GM18511 (cell line): ENCODE measurements around the gene FATE1.
"Not testable (repeated sequence)": the region's sequence is repeated elsewhere in the genome, so short reads cannot be mapped to it uniquely, and the experiment has no call there.

Experiments
- ATAC-seq: cut with Tn5 transposase; IDR thresholded peaks from one replicate; pipeline ENCODE4 v1.9.1; 2021; ENCODE audit warnings: mild to moderate bottlenecking, moderate library complexity; ENCODE audit not compliant: unreplicated experiment

FATE1 gene, protein sequence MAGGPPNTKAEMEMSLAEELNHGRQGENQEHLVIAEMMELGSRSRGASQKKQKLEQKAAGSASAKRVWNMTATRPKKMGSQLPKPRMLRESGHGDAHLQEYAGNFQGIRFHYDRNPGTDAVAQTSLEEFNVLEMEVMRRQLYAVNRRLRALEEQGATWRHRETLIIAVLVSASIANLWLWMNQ

DNA sequence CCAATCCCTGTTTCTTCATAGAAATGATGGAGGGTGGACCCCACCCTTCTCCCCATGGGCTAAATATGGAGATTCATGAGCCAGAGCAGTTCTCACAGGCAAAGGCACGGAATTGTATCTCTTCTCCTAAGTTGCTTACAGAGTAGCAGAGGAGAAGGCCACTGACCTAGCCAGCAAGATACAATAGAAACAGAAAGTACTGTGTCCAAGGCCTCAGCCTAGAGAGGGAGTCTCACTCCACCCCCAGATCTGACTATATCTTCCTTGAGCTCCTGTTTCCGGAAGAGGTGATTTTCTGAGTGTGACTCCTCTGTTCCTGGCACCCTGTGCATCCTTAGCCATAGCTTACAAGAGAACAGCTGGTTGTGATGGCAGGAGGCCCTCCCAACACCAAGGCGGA lies at the start of gene FATE1:
Gene FATE1 (plus strand): TSS at position 284 of the 400 bp plus-strand sequence. CDS start 85 bp downstream, at position 369.
- no peak for ATAC-seq

DNA sequence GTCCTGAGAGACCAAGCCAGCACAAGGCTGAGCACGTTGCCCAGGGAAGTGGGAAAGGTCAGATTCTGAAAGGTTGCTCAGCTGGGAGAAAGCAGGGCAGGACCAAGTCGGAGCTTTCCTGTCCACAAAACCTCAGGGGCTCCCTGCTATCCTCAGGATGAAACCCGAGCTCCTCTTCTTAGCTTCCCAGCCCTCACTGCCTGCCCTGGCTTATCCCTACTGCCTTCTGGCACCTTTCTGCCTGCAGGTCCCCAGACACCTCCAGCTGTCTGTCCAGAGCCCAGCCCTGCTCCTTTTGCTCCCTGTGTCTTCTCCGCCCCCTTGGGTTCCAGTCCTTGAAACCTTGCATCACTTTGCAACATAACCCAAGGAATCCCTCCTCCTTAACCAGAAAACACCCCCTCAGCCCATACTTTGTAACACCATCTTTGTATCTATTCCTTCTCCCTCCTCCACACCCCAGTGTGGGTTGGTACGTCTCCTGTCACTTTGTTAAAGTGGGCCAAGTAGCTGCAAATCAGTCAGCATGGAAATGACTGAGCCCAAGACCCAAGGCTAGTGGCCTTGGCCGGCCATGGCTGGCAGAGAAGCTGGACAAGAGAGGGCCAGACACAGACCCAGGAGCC lies 40.6 kb upstream of the FATE1 start:
- no peak for ATAC-seq

DNA sequence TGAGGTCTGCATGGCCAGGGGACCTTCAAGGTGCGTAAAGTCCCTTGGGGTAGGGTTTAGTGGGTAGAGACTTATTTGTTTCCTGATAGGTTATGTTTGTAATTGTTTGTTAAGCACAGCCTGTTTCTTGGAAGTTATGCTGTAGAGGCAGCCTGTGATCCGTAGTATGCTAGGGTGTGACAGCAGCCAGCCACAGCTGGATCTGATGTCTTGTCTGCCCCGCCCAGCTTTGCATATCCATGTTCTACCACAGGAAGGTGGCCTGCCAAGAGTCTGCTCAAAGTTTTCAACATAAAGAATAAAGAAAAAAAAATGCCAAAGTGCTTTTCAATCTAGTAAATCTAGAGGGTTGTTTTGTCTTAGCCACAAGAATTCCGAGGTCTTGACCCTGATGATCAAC lies 39.6 kb upstream of the FATE1 start:
- ATAC-seq, result no peak

DNA sequence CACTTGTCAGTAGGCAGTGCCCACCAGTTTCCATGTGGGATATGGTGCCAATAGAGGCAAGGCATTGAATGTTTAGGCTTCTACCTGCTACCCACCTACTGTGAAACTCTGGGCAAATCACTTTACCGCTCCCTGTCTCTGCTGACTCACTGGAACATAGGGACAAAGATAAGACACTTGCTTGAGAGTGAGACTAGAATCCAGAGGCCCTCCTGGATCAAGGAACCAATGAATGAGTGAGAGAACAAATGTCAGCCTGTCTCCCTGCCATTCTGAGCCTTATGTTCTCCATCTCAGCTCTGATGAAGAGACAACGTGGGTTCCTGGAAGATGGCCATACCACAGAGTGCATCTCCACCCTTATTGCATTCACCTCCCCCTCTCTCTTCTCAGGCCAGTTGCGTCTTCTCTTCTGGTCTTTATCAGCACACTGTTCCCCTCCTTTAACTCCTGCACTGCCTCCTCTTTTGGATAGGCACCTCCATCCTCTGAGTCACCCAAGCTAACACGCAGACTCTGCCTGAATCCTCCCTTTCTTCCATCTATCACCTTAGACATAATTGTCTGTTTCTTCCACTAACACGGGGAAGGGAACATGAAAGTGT lies 35.9 kb upstream of the FATE1 start:
- no peak for ATAC-seq

DNA sequence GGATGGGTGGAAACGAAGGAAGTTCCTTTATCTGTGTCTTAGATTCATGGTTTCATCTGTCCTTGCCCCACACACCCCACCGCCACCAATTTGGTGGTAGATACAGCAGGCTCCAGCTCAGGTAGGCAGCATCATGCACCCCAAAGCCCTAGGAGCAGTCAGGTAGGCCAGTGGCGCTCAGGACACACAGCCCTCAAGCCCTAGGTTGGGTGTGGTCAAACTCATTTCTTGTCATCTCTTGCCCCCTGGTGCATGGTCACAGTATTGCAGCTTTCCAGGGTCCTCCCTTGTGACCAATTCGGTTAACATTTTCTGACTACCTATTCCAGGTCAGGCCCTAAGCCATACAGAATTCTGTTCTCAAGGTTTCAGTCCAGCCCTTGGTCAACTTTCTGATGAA lies 35.0 kb upstream of the FATE1 start:
- ATAC-seq, result peak; percentile 96

DNA sequence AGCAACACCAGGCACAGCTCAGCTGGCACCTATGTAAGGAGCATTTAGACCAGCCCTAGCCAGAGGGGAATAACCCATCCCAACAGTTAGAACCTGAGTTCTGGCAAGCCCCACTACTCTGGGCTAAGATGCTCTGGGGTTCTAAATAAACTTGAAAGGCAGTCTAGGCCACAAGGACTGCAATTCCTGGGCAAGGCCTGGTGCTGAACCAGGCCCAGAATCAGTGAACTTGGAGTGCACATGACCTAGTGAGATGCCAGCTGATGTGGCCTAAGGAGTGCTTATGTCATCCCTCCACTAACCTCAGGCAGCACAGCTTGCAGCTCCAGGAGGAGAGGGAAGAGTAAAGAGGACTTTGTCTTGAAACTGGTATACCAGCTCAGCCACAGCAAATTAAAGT lies 28.2 kb upstream of the FATE1 start:
- no peak for ATAC-seq

DNA sequence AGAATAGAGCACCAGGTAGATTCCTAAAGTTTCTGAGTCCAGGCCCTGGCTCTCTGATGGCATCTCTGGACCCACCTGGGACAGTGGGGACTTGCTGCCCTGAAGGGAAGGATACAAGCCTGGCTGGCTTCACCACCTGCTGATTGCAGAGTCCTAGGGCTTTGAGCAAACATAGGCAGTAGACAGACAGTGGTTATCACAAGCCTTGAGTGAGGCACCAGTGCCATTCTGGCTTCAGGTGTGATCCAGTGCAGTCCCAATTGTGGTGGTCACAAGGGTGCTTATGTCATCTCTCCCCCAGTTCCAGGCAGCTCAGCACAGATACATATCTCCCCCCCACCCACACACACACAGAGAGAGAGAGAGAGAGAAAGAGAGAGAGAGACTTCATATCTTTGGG lies 27.1 kb upstream of the FATE1 start:
- no peak for ATAC-seq

DNA sequence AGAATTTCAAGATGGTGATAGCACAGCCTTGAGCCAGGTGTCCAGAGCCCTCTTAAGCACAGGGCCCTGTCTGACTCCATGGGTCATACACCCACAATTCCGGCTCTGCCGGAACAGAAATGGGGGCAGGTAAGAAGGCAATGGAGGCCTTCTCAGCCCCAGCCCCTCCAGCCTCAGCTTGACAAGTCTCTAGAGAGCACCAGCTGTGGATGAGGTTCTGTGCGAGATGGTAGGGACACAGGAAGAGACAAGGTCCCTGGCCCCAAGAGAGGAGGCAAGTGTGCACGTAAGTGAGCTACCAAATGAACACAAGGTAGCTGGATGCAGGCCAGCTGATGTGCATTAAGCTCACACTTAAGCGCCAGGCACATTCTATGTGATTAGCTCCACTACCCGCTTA lies 23.0 kb upstream of the FATE1 start:
- ATAC-seq, result no peak

DNA sequence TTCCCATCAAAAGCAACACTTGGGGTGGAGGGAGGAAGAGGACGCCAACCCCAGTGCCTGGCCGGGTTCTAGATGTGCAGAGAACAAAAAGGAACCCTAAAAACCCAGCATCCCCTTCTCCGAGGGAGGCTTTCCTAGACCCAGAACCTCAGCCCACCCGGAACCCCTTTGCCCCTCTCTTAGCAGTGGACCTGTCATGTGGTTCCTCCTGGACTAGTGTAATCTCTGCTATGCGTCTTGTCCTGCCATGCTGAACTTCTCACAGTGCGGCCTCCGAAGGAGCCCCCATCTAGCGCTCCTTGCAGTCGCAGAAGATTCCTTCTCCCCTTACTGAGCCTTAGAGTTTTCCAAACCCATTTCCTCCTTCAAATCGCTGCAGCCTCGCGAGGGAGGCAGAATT lies 21.7 kb upstream of the FATE1 start:
- ATAC-seq, result no peak

DNA sequence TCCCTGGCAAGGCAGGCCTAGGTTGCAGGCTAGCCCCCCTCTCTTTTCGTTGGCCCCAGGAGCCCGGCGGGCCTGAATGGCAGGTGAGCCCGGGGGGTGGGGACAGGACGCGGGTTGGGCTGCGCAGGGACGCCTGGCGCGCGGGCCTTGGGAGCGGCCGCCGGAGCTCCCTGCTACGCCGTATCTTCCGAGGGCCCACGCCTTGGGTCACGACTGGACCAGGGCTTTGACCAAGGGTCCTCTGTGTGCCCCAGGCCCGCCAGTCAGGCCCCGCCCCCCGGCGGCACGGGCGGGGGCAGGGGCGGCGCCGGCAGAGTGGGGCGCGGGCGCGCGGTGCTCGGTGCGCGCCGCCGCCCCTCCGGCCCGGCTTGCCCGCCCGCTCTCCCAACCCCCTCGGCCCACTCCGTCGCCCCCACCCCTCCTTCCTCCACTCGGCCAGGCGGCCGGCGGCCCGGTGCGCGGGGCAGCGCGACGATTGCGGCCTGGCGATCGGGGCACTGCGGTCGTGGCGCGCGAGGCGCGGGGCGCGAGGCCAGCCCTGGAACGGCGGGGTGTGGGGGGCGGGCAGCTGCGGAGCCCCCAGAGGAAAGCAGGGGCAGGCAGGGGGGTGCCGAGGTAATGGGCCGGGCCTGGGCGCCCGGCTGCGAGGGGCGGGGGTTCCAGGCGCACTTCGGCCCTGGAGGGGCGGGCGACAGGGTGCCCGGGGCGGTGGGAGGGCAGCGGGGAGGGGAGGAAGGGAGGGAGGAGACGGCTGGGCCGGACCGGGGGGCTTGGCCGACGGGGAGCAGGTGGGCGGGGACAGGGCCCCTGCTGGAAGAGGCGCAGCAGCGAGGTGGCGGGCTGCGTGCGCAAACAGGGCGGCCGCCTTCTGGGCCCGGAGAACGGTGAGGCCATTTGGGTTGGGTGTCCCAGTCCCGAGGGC lies 20.9 kb upstream of the FATE1 start, which contains the start of gene PRRG3:
Gene PRRG3 (plus strand): TSS at position 798 of the 922 bp plus-strand sequence. CDS start 3,357 bp downstream, outside the sequence.
- ATAC-seq, result no peak

DNA sequence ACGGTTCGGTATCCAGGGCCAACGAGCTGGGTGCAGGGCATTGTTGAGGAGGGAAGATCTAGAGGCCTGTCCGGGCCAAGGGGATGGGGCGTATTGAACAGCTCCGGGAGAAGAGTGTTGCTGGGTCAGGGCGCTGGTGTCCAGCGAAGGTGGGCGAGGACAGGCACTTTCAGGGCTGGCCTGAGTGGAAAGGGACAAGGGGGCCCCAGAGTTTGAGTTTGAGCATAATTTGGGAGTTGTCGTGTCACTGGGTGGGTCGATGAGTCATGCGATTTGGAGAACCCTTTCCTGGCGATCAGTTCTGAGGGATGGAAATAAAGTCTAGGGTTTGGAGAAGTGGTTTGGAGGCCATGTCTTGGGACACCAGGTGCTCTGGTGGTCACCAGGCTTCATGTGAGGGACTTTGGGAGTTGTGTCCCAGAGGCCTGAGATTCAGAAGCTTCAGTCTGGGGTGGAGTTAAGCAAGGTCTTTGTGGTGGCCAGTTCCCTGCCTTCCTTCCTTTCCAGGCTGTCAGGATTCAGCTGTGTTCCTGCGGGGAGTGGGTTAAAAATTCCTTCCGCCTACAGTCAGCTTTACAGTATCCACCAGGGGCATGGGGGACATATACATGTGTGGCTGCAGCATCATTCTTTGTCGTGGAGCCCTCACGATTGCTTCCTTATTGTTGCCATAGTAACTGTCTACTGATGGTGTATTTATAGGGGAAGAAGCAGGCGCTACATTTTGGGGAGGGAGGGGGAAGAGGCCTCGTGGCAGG lies 20.1 kb upstream of the FATE1 start:
- no peak for ATAC-seq

DNA sequence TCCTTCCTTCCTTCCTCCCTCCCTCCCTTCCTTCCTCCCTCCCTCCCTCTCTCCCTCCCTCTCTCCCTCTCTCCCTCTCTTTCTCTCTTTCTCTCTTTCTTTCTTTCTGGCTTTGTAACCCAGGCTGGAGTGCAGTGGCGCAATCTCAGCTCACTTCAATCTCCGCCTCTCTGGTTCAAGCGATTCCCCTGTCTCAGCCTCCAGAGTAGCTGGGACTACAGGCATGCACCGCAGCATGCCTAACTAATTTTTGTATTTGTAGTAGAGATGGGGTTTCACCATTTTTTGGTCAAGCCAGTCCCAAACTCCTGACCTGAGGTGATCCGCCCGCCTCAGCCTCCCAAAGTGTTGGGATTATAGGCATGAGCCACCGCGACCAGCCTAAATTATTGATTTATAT lies 18.8 kb upstream of the FATE1 start:
- ATAC-seq, result not testable (repeated sequence)

DNA sequence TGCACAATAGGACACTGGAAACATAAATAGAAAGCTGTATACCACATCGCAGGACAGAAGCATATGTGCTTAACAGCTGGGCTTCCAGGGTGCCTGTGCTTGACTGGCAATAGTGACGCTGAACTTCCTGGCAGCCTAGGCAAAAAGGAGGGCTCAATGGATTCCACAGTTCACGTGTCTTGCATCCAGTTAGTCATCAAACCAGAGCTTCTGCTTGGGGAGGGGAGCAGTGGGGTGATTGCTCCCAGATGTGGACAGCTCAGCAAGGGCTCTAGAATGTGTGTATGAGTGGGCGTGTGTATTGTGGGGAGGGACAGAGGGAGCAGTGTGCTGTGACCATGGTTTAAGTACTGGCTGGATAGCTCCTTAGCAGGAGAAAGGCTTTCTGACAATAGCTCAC lies 18.3 kb upstream of the FATE1 start:
- no peak for ATAC-seq

DNA sequence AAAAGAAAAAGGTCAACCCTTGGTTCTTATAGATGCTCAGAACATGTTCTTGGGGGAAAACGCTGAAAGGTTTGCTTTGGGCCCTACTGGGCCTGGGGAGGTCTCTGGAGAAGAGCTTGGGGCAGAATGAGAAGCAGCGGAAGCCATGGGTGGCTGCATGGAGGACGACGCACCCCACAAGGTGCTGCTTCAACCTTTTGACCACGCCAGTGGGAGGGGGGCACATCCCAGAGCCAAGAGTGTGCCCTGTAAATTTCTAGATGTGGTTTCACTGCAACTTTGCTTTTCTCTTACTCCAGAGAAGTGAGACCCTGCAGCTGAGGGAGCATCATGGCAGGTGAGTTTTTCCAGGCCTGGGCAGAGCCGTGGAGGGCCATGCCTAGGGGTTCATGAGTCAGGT lies 17.4 kb upstream of the FATE1 start:
- no peak for ATAC-seq

DNA sequence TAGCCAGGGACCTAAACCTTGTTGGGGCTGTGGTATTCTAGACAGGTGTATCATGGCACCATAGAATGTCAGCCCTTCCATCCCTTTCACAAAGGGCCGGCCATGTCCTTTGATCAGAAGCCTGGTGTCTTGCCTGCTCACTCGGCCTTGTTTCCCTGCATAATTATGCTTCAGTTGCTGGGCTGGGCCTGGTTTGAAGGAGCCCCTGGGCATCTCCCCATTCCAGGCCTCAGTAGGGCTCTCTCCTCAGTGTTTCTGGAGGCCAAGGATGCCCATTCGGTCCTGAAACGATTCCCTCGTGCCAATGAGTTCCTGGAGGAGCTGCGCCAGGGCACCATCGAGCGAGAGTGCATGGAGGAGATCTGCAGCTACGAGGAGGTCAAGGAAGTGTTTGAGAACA lies 16.1 kb upstream of the FATE1 start:
- ATAC-seq, result no peak

DNA sequence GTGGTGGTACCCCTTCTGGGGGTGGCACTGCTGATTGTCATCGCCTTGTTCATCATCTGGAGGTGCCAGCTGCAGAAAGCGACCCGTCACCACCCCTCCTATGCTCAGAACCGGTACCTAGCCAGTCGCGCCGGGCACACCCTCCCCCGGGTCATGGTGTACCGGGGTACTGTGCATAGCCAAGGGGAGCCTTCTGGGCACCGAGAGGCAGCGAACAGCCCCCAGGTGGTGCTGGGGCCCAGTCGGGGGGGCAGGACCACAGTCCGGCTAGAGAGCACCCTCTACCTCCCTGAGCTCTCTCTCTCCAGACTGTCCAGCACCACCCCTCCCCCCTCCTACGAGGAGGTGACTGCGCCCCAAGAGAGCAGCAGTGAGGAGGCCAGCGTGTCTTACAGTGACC lies 15.3 kb upstream of the FATE1 start:
- no peak for ATAC-seq

DNA sequence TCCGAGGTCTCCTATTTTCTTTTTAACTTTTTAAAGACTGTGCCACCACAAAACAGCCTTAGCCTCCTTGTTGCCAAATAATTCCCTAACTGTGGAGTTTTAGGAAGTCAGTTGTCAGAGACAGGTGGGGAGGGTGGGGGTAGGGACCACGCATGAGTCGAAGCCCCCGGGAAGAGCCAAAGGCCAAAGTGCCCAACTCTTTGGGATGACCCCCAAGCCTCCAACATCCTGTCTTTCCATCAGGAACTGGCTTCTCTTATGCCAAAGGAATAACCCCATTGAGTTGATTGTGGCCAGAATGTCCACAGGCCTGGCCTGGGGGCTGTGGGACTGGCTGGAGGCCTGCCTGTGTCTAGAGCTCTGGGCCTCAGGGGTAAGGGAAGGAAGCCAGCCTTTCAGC lies 14.8 kb upstream of the FATE1 start:
- no peak for ATAC-seq

DNA sequence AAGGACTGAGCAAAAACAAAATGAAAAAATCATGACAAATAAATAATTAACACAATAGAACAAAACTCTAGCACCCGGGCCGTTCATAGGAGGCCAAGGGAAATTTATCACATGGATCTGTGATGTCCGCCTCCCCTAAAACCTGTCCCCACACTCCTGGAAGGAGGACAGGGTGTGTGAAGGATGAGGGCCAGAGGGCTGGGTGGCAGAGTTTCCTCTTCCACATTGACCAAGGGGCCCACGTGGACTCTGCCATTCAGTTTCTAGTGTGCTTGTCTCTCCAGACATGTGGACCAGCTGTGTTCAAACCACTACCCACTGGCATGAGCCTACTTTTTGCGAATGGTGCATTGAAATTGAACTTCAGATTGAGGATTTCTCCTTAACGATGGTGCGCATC lies 14.3 kb upstream of the FATE1 start:
- no peak for ATAC-seq

DNA sequence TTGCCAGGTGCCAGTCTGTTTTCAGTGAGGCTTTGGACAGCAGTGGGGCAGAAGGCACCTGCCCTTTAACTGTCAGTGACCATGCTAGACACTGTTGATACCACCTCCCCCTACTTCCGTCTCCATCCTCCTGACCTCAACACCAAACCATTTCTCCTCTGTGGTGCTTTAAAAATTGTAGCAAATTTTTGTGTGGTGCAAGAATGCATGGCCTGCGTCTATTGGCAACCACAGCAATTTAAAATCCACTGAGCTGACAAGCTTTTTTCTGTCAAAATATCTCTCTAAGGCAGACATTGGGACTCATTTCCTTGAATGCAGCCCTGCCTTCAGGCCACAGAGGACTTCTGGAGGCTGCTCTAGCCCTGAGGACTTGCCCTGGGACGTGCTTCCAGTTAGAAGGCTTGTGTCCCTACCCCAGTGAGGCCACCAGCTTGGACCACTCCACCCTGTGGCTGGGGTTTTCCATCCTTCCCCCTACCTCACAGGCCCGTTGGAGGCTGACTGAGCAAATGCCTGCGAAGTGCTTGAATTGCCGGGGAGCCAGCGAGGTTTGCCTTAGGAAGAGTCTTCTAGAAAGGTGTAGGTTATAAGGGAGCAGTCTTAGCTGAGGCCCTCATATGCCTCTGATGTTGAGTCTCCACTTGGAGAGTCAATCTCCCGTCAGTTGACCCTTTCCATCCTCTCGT lies 13.7 kb upstream of the FATE1 start:
- no peak for ATAC-seq

DNA sequence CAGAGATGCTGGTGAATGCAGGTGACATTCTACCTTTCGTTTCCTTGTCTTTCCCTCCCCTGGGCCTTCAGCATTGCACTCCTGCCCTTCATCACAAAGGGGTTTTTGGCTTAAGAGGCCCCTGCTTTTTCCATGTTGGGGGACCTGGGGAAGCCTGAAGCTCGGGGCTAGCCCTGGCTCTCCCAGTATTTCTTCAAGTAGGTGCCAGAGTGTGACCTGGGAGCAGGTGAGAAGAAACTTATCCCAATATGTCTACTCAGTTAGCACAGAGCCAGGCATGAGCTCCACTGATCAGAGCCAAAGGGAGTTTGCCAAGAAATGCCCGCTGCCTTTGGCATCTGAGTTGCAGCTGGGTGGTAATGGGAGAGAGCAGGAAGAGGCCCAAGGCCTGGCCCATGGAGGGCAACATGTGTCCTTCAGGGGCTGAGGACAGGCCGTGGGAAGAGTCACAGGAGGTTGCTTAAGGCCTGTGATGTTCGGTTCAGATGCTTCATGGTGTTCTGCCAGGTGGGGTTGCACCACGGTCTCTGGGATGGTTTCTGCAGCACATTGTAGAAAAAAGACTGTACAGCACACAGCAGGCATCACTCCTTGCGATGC lies 13.0 kb upstream of the FATE1 start:
- no peak for ATAC-seq
